Measurements from ENCODE around the gene JAM2. TPM values are rescaled to one million over a fixed set of nuclear protein-coding genes. Genes with fewer than 3 reads are reported as not detected.

The JAM2 gene
- total RNA-seq, 1 experiment from 2014 or later: 0.08 TPM

Other genes starting within 250 kb of the JAM2 start
- 51.9 and 53.4 TPM in 2 replicates for gene MRPL39, start 31.8 kb upstream of the JAM2 start, total RNA-seq (2014; rRNA removed; shearing (Covaris generic))
- 115 and 167 TPM in 2 replicates for gene ATP5PF, start 95.6 kb downstream of the JAM2 start, total RNA-seq (2014; rRNA removed; shearing (Covaris generic))
- gene GABPA, start 95.7 kb downstream of the JAM2 start, total RNA-seq (2014; rRNA removed; shearing (Covaris generic)): 19.6 and 19.7 TPM in 2 replicates